D341Med (cell line): ENCODE data around the gene DNAJB9.
"Not testable (repeated sequence)": the region's sequence is repeated elsewhere in the genome, so short reads cannot be mapped to it uniquely, and the experiment has no call there.

ENCODE experiments used
- DNase-seq: peaks from one replicate; pipeline ENCODE4 v3.0.0; 2012; ENCODE audit warnings: low spot score

The DNAJB9 gene

GRCh38 chr7:108569381-108570145 lies at the start of gene DNAJB9, which contains the start of gene THAP5:
Gene DNAJB9 (plus strand): TSS chr7:108569874. CDS start chr7:108571727, 1,853 bp downstream.
Gene THAP5 (minus strand): TSS chr7:108569706. CDS start chr7:108569569, 137 bp downstream.
- DNase-seq: peak; percentile 96

GRCh38 chr7:108522780-108523179 lies 46.9 kb upstream of the DNAJB9 start:
- DNase-seq: no peak

DNA sequence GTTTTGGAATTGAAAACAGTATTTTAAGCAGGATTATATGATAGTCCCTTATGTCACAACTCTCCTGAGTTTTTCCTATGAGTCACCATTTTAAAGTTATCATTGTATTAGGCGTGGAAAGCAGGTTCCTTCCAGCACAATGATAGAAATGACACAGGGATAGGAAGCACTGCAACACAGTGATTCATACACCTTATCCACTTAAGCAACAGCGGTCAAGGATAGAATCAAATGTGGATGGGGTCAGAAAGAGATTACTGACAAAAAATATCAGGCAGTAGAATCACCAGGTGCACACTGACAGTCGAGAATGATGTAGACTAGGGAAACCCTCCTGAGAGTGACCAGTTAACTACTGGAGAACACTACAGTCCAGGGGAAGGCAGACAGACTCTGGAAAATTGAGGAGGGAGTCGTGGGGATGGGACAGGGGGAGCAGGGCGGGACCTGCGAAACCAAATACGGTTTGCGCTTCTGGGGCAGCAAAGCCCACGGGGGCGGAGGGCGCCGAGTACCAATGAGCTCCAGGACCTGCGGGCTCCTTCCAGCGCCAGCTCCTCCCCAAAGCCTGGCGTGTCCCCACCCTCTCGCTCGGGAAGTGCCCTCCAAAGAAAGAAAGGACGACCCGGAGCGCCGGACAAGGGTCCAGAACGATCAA lies 44.2 kb upstream of the DNAJB9 start:
- peak; percentile 90 for DNase-seq

DNA sequence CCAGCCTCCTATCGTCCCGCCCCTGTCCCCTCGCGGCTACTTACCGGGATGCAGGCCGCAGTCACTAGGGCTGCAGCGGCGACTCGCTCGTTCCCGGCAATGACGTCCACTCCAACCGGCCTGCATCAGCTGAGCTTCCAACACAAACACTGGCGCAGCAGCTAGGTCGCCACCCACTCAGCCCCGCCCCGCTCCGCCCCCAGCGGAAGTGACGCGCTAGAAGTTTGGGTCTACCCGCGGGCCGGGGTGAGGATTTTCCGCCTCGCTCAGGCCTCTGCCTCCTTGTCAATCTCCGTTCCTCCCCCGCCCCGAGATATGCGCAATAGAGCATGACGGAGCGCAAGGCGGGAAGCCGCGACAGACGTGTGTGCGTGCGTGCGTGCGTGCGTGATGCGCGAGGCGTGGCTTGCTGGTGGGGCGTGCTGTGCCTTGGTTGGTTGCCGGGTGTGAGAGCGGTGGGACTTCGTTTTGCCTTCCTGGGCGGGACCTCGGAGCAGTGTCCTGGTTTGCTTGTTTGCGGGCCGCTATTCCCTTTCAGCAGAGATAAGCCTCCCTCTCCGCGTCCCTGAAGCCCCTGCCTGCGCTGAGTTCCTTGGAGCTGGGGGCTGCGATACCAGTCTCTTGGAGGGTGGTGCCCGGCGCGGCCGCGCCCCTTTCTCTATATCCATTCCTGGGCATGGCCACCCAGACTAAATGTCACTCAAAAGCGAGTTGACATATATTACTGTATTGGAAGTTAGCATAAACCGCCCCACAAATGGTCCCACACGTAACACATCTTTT lies 43.5 kb upstream of the DNAJB9 start, which contains the start of gene PNPLA8:
PNPLA8 (minus strand) TSS at position 151 of the 783 bp plus-strand sequence. CDS start 10,644 bp downstream, outside the sequence.
- peak; percentile 95 for DNase-seq

DNA sequence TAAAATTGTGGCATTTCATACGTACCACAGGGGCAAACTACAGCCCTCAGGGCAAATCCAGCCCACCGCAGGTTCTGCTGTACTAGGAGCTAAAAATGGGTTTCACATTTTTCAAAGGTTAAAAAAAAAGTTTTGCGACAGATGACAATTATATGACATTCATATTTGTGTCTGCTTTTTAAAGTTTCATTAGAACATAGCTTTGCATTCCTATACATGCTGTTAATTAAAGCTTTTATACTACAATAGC lies 43.0 kb upstream of the DNAJB9 start:
- no peak for DNase-seq

- DNase-seq: no peak
Measured at GRCh38 chr7:108528183-108528712, 41.4 kb upstream of the DNAJB9 start.

DNA sequence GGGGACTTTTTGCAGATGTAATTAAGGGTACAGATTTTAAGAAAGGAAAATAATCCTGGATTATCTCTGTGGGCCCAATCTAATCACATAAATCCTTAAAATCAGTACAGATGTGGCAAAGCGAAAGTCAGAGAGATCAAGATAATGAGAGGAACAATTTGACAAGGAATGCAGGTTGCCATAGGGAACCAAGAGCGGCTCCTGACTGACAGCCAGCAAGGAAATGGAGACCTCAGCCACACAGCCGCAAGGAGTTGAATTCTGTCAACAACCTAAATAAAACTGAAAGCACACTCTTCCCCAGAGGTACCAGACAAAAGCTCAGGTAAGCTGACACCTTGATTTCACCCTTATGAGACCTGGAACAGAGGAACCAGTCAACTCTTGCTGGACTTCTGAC lies 40.3 kb upstream of the DNAJB9 start:
- DNase-seq: peak; percentile 53

- no peak for DNase-seq
Measured at GRCh38 chr7:108533712-108534111, 36.0 kb upstream of the DNAJB9 start.

- DNase-seq: no peak
Measured at GRCh38 chr7:108535257-108535656, 34.4 kb upstream of the DNAJB9 start.

GRCh38 chr7:108535744-108536143 lies 33.9 kb upstream of the DNAJB9 start:
- no peak for DNase-seq

DNA sequence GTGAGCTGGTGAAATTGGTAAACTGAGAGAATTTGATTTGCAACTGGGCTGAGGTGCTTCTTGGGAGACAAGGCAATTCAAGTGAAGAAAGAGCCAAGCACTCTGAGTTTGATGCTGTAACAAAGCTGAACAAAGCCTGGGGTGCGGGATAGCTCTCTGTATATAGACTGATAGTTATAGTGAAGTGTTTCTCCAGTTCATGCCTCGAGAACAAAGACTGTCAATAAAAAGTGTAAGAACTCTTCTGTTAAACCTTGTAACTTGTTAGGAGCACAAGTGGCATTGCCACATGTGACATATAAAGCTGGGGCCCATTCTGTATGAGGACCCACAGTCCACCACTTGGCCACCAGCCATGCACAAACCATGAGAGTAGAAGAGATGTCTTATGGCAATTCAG lies 32.4 kb upstream of the DNAJB9 start:
- DNase-seq: no peak

- DNase-seq: not testable (repeated sequence)
Measured at GRCh38 chr7:108538236-108538635, 31.4 kb upstream of the DNAJB9 start.

DNA sequence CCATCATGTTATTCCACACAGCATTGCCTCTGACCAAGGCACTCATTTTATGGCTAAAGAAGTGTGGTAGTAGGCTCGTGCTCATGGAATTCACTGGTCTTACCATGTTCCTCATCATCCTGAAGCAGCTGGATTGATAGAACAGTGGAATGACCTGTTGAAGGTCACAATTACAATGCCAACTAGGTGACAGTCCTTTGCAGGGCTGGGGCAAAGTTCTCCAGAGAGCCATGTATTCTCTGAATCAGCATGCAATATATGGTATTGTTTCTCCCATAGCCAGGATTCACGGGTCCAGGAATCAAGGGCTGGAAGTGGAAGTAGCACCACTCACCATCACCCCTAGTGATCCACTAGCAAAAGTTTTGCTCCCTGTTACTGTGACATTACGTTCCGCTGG lies 31.0 kb upstream of the DNAJB9 start:
- not testable (repeated sequence) for DNase-seq

DNA sequence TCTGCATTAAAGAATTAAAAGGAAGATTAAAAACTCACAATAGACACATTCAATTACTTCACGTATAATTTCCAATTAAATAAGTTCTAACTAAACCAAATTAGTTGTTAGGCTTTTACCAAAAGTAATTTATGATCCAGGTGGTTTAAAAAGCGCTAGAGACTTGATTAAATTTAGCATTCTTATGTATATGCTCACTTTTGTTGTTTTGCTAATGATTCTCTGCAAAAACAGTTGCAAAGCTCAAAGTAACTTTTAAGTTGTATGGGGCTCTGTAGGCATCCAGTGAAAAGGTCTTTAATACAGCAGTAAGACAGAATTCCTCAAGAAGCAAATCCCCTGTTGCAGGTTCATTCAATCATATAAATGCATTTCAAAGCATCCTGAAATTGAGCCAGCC lies 28.2 kb upstream of the DNAJB9 start:
- DNase-seq: no peak

- not testable (repeated sequence) for DNase-seq
Measured at GRCh38 chr7:108548141-108548896, 21.4 kb upstream of the DNAJB9 start.

DNA sequence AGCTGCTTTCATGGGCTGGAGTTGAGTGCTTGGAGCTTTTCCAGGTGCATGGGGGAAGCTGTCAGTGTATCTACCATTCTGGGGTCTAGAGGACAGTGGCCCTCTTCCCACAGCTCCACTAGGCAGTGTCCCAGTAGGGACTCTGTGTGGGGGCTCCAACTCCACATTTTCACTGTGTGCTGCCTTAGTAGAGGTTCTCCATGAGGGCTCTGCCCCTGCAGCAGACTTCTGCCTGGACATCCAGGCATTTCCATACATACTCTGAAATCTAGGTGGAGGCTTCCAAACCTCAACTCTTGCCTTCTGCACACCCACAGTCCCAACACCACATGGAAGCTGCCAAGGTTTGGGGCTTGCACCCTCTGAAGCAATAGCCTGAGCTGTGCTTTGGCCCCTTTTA lies 13.0 kb upstream of the DNAJB9 start:
- not testable (repeated sequence) for DNase-seq

- no peak for DNase-seq
Measured at GRCh38 chr7:108557191-108557590, 12.5 kb upstream of the DNAJB9 start.

DNA sequence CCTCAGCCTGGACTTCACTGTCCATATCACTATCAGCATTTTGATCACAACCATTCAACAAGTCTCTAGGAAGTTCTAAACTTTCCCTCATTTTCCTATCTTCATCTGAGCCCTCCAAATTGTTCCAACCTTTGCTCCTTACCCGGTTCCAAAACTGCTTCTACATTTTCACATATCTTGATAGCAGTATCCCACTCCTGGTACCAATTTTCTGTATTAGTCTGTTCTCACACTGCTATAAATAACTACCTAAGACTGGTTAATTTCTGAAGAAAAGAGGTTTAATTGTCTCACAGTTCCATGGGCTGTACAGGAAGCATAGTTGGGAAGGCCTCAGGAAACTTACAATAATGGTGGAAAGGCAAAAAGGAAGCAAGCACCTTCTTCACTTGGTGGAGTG lies 12.1 kb upstream of the DNAJB9 start:
- no peak for DNase-seq

- DNase-seq: no peak
Measured at GRCh38 chr7:108559253-108559652, 10.4 kb upstream of the DNAJB9 start.

DNA sequence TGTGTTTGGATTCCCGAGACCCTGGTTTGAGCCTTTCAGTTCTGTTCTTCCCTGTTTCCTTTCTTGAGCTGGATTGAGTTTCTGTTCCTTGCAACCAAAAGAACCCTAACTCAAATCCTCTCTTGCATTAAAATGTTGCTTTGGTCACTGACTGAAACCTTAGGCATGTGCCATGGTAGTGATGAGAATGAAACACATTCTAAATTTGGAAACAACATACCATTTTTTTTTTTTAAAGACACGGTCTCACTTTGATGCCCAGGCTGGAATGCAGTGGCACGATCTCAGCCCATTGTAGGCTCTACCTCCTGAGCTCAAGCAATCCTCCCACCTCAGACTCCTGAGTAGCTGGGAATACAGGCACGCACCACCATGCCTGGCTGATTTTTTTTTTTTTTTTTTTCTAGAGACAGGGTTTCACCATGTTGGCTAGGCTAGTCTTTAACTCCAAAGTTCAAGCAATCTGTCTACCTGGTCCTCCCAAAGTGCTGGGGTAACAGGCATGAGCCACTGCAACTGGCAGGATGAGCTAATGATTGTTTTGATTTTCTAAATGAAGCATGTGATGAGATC lies 8.5 kb upstream of the DNAJB9 start:
- DNase-seq: no peak

GRCh38 chr7:108565987-108566386 lies 3.7 kb upstream of the DNAJB9 start:
- no peak for DNase-seq
